Stimulated activated CD4-positive, alpha-beta T cell treated with anti-CD3 and anti-CD28 coated beads, Interleukin-15, amount 100 ng/mL, for 1 hour (primary cell): ENCODE results near the gene ATP1B3.
"Not testable (repeated sequence)": the region's sequence is repeated elsewhere in the genome, so short reads cannot be mapped to it uniquely, and the experiment has no call there.

Experiments
- DNase-seq, 2 donors: peaks; one replicate each; pipeline ENCODE4 v3.0.0-alpha.2; 2020; ENCODE audit warnings: low read depth in 1 of 2, low spot score in 1 of 2

ATP1B3 gene

GRCh38 chr3:141860086-141860669 lies 16.3 kb upstream of the ATP1B3 start:
- no peak for DNase-seq

GRCh38 chr3:141860766-141861513 lies 15.5 kb upstream of the ATP1B3 start:
- no peak for DNase-seq

GRCh38 chr3:141862279-141862816 lies 14.1 kb upstream of the ATP1B3 start:
- DNase-seq, result no peak

- DNase-seq, result no peak
Measured at GRCh38 chr3:141863491-141863890, 13.0 kb upstream of the ATP1B3 start.

- no peak for DNase-seq
Measured at GRCh38 chr3:141864281-141864970, 12.0 kb upstream of the ATP1B3 start.

GRCh38 chr3:141865101-141865500 lies 11.3 kb upstream of the ATP1B3 start:
- no peak for DNase-seq

- DNase-seq, result no peak
Measured at GRCh38 chr3:141870091-141870687, 6.3 kb upstream of the ATP1B3 start.

GRCh38 chr3:141875374-141875892 lies 1.0 kb upstream of the ATP1B3 start:
- peak; percentile 59 to 70 for DNase-seq

- DNase-seq, result no peak
Measured at GRCh38 chr3:141875893-141876380, 506 bp upstream of the ATP1B3 start.

GRCh38 chr3:141876891-141877621 lies 613 bp downstream of the ATP1B3 start:
- DNase-seq, result peak; percentile 35 to 54

- DNase-seq, result no peak
Measured at GRCh38 chr3:141877911-141878310, 1.5 kb downstream of the ATP1B3 start.

- DNase-seq, result no peak
Measured at GRCh38 chr3:141878326-141878725, 1.9 kb downstream of the ATP1B3 start.

- no peak for DNase-seq
Measured at GRCh38 chr3:141878817-141879216, 2.4 kb downstream of the ATP1B3 start.

- no peak for DNase-seq
Measured at GRCh38 chr3:141881702-141882101, 5.3 kb downstream of the ATP1B3 start.

- no peak for DNase-seq
Measured at GRCh38 chr3:141887051-141887450, 10.6 kb downstream of the ATP1B3 start.

GRCh38 chr3:141888548-141888947 lies 12.1 kb downstream of the ATP1B3 start:
- not testable (repeated sequence) for DNase-seq

- no peak for DNase-seq
Measured at GRCh38 chr3:141894524-141895176, 18.2 kb downstream of the ATP1B3 start.

- DNase-seq, result no peak
Measured at GRCh38 chr3:141895731-141896130, 19.3 kb downstream of the ATP1B3 start.

- DNase-seq, result no peak
Measured at GRCh38 chr3:141898908-141899307, 22.5 kb downstream of the ATP1B3 start.

GRCh38 chr3:141900343-141900742 lies 23.9 kb downstream of the ATP1B3 start:
- DNase-seq, result no peak
